HG03095 (cell line): Measurements from ENCODE around the gene NUP210L.
"Not testable (repeated sequence)": the region's sequence is repeated elsewhere in the genome, so short reads cannot be mapped to it uniquely, and the experiment has no call there.

Experiments
- ATAC-seq: cut with Tn5 transposase; IDR thresholded peaks from one replicate; pipeline ENCODE4 v1.9.1; 2021; ENCODE audit warnings: moderate library complexity; ENCODE audit not compliant: unreplicated experiment

The NUP210L gene

GRCh38 chr1:154100141-154100540 is 54.7 kb downstream of the NUP210L start:
- ATAC-seq, result not testable (repeated sequence)

- ATAC-seq, result no peak
Observed at GRCh38 chr1:154097873-154098272, 57.0 kb downstream of the NUP210L start.

GRCh38 chr1:154095456-154096060 is 59.3 kb downstream of the NUP210L start:
- ATAC-seq, result no peak

- no peak for ATAC-seq
Observed at GRCh38 chr1:154094411-154094810, 60.5 kb downstream of the NUP210L start.

GRCh38 chr1:154093699-154094098 is 61.2 kb downstream of the NUP210L start:
- no peak for ATAC-seq

GRCh38 chr1:154091706-154092105 is 63.2 kb downstream of the NUP210L start:
- ATAC-seq, result no peak

- ATAC-seq, result no peak
Observed at GRCh38 chr1:154087574-154087973, 67.3 kb downstream of the NUP210L start.

- not testable (repeated sequence) for ATAC-seq
Observed at GRCh38 chr1:154083057-154083456, 71.8 kb downstream of the NUP210L start.

GRCh38 chr1:154081386-154082126 is 73.3 kb downstream of the NUP210L start:
- ATAC-seq, result no peak

GRCh38 chr1:154076413-154076812 is 78.5 kb downstream of the NUP210L start:
- ATAC-seq, result no peak

GRCh38 chr1:154075746-154076145 is 79.1 kb downstream of the NUP210L start:
- no peak for ATAC-seq

GRCh38 chr1:154062309-154062708 is 92.6 kb downstream of the NUP210L start:
- no peak for ATAC-seq

- ATAC-seq, result not testable (repeated sequence)
Observed at GRCh38 chr1:154047436-154047835, 107.4 kb downstream of the NUP210L start.

GRCh38 chr1:154033697-154034096 is 121.2 kb downstream of the NUP210L start:
- ATAC-seq, result not testable (repeated sequence)

GRCh38 chr1:154019940-154020339 is 134.9 kb downstream of the NUP210L start:
- no peak for ATAC-seq

- no peak for ATAC-seq
Observed at GRCh38 chr1:154019269-154019668, 135.6 kb downstream of the NUP210L start.

- ATAC-seq, result no peak
Observed at GRCh38 chr1:154014154-154014907, 140.5 kb downstream of the NUP210L start.

- not testable (repeated sequence) for ATAC-seq
Observed at GRCh38 chr1:154012543-154012942, 142.3 kb downstream of the NUP210L start.

GRCh38 chr1:154012129-154012528 is 142.7 kb downstream of the NUP210L start:
- ATAC-seq, result no peak

GRCh38 chr1:154006136-154006535 is 148.7 kb downstream of the NUP210L start:
- no peak for ATAC-seq

- ATAC-seq, result no peak
Observed at GRCh38 chr1:154000420-154000819, 154.5 kb downstream of the NUP210L start.

- ATAC-seq, result not testable (repeated sequence)
Observed at GRCh38 chr1:153996882-153997281, 158.0 kb downstream of the NUP210L start.
